H1 (cell line): ENCODE data around the gene DDX59. TPM values are rescaled to one million over a fixed set of nuclear protein-coding genes. Genes with fewer than 3 reads are reported as not detected.

Experiments used
- CTCF ChIA-PET: fragments of 300-600 bp; sonication (Branson Sonifier 250); formaldehyde crosslinking; loops from one replicate; lab custom pipeline; 2021; ENCODE audit not compliant: partially characterized antibody; lab: Charles Lee
- POLR2A ChIA-PET: fragments of 300-600 bp; sonication (Branson Sonifier 250); formaldehyde crosslinking; loops from one replicate; lab custom pipeline; 2021; ENCODE audit warnings: inconsistent platforms; ENCODE audit not compliant: partially characterized antibody; lab: Charles Lee
- DNase-seq, 2 experiments: peaks; one replicate each; pipeline versions ENCODE4 v3.0.0 to v3.0.0-alpha.2; 2010 to 2022; ENCODE audit warnings: low spot score in 2 of 2, low read depth in 1 of 2, mixed read lengths in 1 of 2
- FAIRE-seq: peaks from 2 replicates; lab custom pipeline; 2011; peaks lifted over from hg19 to GRCh38; lab: Jason Lieb, UNC
- H2AFZ ChIP-seq: 2 replicates; pipeline ENCODE4 v1.8.1; 2012; ENCODE audit warnings: low read length, inconsistent platforms
- H2AK5ac ChIP-seq: 2 replicates; pipeline ENCODE4 v1.6.1; 2013; ENCODE audit warnings: low read depth, low read length
- H2BK120ac ChIP-seq: replicated peaks from 2 replicates; pipeline ENCODE3; 2013; ENCODE audit warnings: low read depth, low read length, inconsistent platforms
- H2BK12ac ChIP-seq: 2 replicates; pipeline ENCODE4 v1.6.1; 2013; ENCODE audit warnings: low read depth, low read length
- H2BK15ac ChIP-seq: 2 replicates; pipeline ENCODE4 v1.6.1; 2013; ENCODE audit warnings: low read length
- H2BK20ac ChIP-seq: 2 replicates; pipeline ENCODE4 v1.6.1; 2013; ENCODE audit warnings: low read length
- H2BK5ac ChIP-seq: 2 replicates; pipeline ENCODE4 v1.6.1; 2013; ENCODE audit warnings: low read depth, low read length
- H3K14ac ChIP-seq: 2 replicates; pipeline ENCODE4 v1.6.1; 2013; ENCODE audit warnings: inconsistent platforms; ENCODE audit not compliant: insufficient read length
- H3K18ac ChIP-seq: 2 replicates; pipeline ENCODE4 v1.6.1; 2013; ENCODE audit warnings: low read length; ENCODE audit errors: extremely low read depth
- H3K23ac ChIP-seq: 2 replicates; pipeline ENCODE4 v1.6.1; 2013; ENCODE audit warnings: inconsistent platforms; ENCODE audit not compliant: insufficient read length
- H3K23me2 ChIP-seq: 2 replicates; pipeline ENCODE4 v1.6.1; 2013; ENCODE audit warnings: low read depth, low read length
- H3K27ac ChIP-seq: 2 replicates; pipeline ENCODE4 v1.6.1; 2011; ENCODE audit warnings: low read depth, low read length, inconsistent platforms
- H3K27me3 ChIP-seq, 4 experiments: replicated peaks in 1 of 4; 1 replicate in 1 of 4; 2 replicates in 3 of 4; pipeline versions ENCODE4 v1.6.1 to v1.8.1; 2011 to 2013; ENCODE audit warnings: low read length in 3 of 4, mild to moderate bottlenecking in 3 of 4, inconsistent platforms in 2 of 4, mixed read lengths in 2 of 4, moderate library complexity in 1 of 4; ENCODE audit not compliant: control insufficient read depth in 3 of 4, insufficient read depth in 3 of 4; ENCODE audit errors: extremely low read depth in 1 of 4
- H3K36me3 ChIP-seq, 4 experiments: 2 replicates each; pipeline versions ENCODE4 v1.6.1 to v1.8.1; 2011 to 2013; ENCODE audit warnings: mild to moderate bottlenecking in 4 of 4, low read length in 3 of 4, moderate library complexity in 2 of 4, control low read depth in 1 of 4, inconsistent platforms in 1 of 4; ENCODE audit not compliant: insufficient read depth in 4 of 4, control insufficient read depth in 2 of 4
- H3K4ac ChIP-seq: replicated peaks from 2 replicates; pipeline ENCODE3; 2013; ENCODE audit warnings: low read length, low read depth, mixed read lengths, inconsistent platforms; ENCODE audit not compliant: insufficient read length
- H3K4me1 ChIP-seq, 4 experiments: replicated peaks in 1 of 4; 1 replicate in 1 of 4; 2 replicates in 3 of 4; pipeline versions ENCODE4 v1.6.1 to v1.8.1; 2011 to 2013; ENCODE audit warnings: low read length in 3 of 4, inconsistent platforms in 2 of 4, mixed read lengths in 1 of 4; ENCODE audit not compliant: insufficient read depth in 4 of 4, control insufficient read depth in 3 of 4
- H3K4me2 ChIP-seq, 2 experiments: 2 replicates each; pipeline versions ENCODE4 v1.6.1 to v1.8.1; 2011 to 2013; ENCODE audit warnings: low read depth in 2 of 2, low read length in 2 of 2, control low read depth in 1 of 2, inconsistent platforms in 1 of 2, mild to moderate bottlenecking in 1 of 2; ENCODE audit not compliant: insufficient read depth in 1 of 2
- H3K4me3 ChIP-seq, 4 experiments: fragments of 200-600, 300-600 bp in 1 of 4; sonication (generic), shearing (Covaris generic), sonication (Bioruptor Twin) in 1 of 4; 2 replicates each; pipeline versions ENCODE4 v1.5.1 to v1.8.1; 2011 to 2016; ENCODE audit warnings: low read length in 4 of 4, low read depth in 3 of 4, control low read depth in 2 of 4, inconsistent platforms in 2 of 4, mild to moderate bottlenecking in 2 of 4, mixed read lengths in 1 of 4, moderate library complexity in 1 of 4; ENCODE audit not compliant: insufficient read depth in 2 of 4; ENCODE audit errors: extremely low read depth in 1 of 4
- H3K56ac ChIP-seq: replicated peaks from 2 replicates; pipeline ENCODE3; 2013; ENCODE audit warnings: low read depth, mild to moderate bottlenecking, mixed read lengths, low read length, inconsistent platforms; ENCODE audit not compliant: insufficient read length
- H3K79me1 ChIP-seq: 2 replicates; pipeline ENCODE4 v1.6.1; 2013; ENCODE audit warnings: low read depth, low read length, control low read depth
- H3K79me2 ChIP-seq, 2 experiments: 2 replicates each; pipeline versions ENCODE4 v1.6.1 to v1.8.1; 2012 to 2013; ENCODE audit warnings: low read length in 2 of 2, mild to moderate bottlenecking in 2 of 2, inconsistent platforms in 1 of 2; ENCODE audit not compliant: insufficient read depth in 2 of 2, control insufficient read depth in 1 of 2
- H3K9ac ChIP-seq, 4 experiments: replicated peaks in 1 of 4; 1 replicate in 1 of 4; 2 replicates in 3 of 4; pipeline versions ENCODE4 v1.6.1 to v1.8.1; 2011 to 2013; ENCODE audit warnings: low read depth in 3 of 4, low read length in 3 of 4, control low read depth in 2 of 4, mild to moderate bottlenecking in 2 of 4, moderate library complexity in 2 of 4, inconsistent platforms in 1 of 4; ENCODE audit errors: extremely low read depth in 1 of 4
- H3K9me3 ChIP-seq, 2 experiments: 2 replicates each; pipeline versions ENCODE4 v1.6.1 to v1.8.1; 2012 to 2013; ENCODE audit warnings: mild to moderate bottlenecking in 2 of 2, moderate library complexity in 2 of 2, control low read depth in 1 of 2, inconsistent platforms in 1 of 2, low read depth in 1 of 2, low read length in 1 of 2, mixed read lengths in 1 of 2; ENCODE audit not compliant: insufficient read depth in 2 of 2
- H4K20me1 ChIP-seq, 2 experiments: replicated peaks in 1 of 2; 2 replicates each; pipeline versions ENCODE3 to v1.8.1; 2011 to 2013; ENCODE audit warnings: inconsistent platforms in 2 of 2, low read length in 2 of 2, mild to moderate bottlenecking in 1 of 2; ENCODE audit not compliant: insufficient read depth in 2 of 2, control insufficient read depth in 1 of 2
- H4K5ac ChIP-seq: 2 replicates; pipeline ENCODE4 v1.6.1; 2013; ENCODE audit warnings: low read length, low read depth, mixed read lengths, inconsistent platforms; ENCODE audit not compliant: insufficient read length
- H4K8ac ChIP-seq: 2 replicates; pipeline ENCODE4 v1.8.0; 2013; ENCODE audit warnings: mild to moderate bottlenecking, moderate library complexity, low read length, inconsistent platforms; ENCODE audit not compliant: insufficient read depth; ENCODE audit errors: extremely low read depth
- H4K91ac ChIP-seq: replicated peaks from 2 replicates; pipeline ENCODE3; 2013; ENCODE audit warnings: low read length, mixed read lengths, inconsistent platforms; ENCODE audit not compliant: insufficient read length
- POLR2A ChIP-seq, 2 experiments: IDR thresholded peaks; 1 replicate in 1 of 2; 2 replicates in 1 of 2; pipeline ENCODE4 v1.6.1; 2011; ENCODE audit warnings: low read depth in 2 of 2, low read length in 2 of 2, mild to moderate bottlenecking in 2 of 2; ENCODE audit errors: control extremely low read depth in 1 of 2
- WGBS, 2 experiments: shearing (Covaris generic) in 1 of 2; methylation state at CpG; one replicate each; pipeline versions ENCODE4 v1.1.6 to v1.1.7; 2013 to 2015; ENCODE audit warnings: low lambda C conversion rate in 2 of 2, mixed read lengths in 2 of 2, inconsistent platforms in 1 of 2, low coverage in 1 of 2, missing lambda C conversion rate in 1 of 2; ENCODE audit not compliant: insufficient replicate concordance in 2 of 2, insufficient coverage in 1 of 2, insufficient read length in 1 of 2; ENCODE audit errors: extremely low coverage in 1 of 2, missing lambda C conversion rate in 1 of 2; 5-methylcytosine and 5-hydroxymethylcytosine counted together
- polyA plus RNA-seq, 7 experiments: library from polyadenylated mRNA; depleted of rRNA in 3 of 7; stranded (reverse) in 5 of 7; unstranded in 2 of 7; fragments of >200 nt in 5 of 7; fragments of 200-250 nt in 2 of 7; gene quantifications; 1 replicate in 5 of 7; 2 replicates in 1 of 7; 4 replicates in 1 of 7; pipeline versions ENCODE4 v1.2.1 to v1.2.3, GENCODE V29; 2011 to 2013; ENCODE audit warnings: missing spikeins in 2 of 7, mixed read lengths in 2 of 7
- total RNA-seq: library from RNA; stranded (reverse); fragmentation: NEBNext Ultra II Directional; extraction: Animal tissue kit (Norgen Biotek cat#: 25700); gene quantifications from 2 replicates; pipeline ENCODE4 v1.2.1, GENCODE V29; 2021

DDX59 gene
- total and polyA plus RNA-seq, 2 of the 8 experiments (the other 6 are each of a cell fraction or from before 2014, with no cell fraction given) = 8.3 to 19.4 TPM

DNA sequence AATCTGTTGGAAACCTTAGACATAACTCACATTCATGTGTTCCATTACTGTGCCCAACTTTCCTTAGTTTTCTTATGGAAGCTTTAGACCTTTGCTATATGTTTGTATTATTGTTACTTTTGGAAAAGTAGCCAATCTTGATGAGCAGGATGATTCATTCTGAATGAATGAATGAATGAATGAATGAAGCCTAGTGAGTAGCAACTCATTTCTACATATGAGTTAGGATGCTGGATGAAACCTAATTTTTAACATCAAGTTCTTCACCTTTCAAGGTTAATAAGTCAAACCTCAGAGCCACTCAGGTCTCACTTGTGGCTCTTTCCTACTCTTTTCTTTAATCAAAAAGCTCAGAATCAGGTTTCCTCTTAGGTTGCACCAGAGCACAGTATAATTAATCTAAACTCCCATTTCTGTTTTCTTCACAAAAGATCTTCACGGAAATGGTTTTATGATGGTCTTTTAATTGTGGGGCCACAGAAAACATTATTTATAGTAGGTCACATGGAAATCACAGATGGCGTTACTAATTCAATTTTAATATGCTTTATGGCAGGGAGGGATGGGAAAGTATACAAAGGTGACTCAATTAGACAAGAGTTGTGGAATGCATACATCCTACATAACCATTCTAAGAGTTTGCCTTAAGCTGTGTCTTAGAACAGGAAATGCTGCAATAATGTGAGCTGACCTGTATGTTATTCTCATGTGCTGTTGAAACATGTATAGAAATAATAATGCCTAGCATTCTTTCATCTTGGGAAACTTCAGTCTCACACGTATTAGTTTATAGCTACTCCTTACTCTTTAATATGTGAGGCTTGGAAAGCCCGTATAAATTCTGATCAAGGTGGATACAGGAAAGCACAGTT is 4.5 kb upstream of the DDX59 start:
- POLR2A ChIA-PET = interaction anchor here (0.6 to 0.8 kb wide), 2 partner anchors 33 to 151 kb away, joined by 3 read pairs; no protein-coding TSS in a partner anchor
- H3K56ac ChIP-seq = no peak overlapping the region
- no peak for TF ChIP-seq POLR2A (IDR thresholded peaks at IDR 0.05; ENCODE audit: control extremely low read depth in 1 of 2, low read depth in 2 of 2, low read length in 2 of 2)

More for the DNA sequence above, 4.5 kb upstream of the DDX59 start:
- no peak overlapping the region for H3K27ac ChIP-seq
- H2BK12ac ChIP-seq = no peak overlapping the region
- no peak overlapping the region for H2BK120ac ChIP-seq
- no peak overlapping the region for H4K91ac ChIP-seq
- H3K14ac ChIP-seq = no peak overlapping the region
- no peaks in the 10 kb centered on the region for H3K79me2 ChIP-seq
- H3K27me3 ChIP-seq = no peaks in the 10 kb centered on the region
- no peak overlapping the region for H3K4me2 ChIP-seq
- H3K4ac ChIP-seq = no peak overlapping the region
- no peak overlapping the region for H2BK15ac ChIP-seq
- H3K9me3 ChIP-seq = no peaks in the 10 kb centered on the region
- H2AFZ ChIP-seq = no peak overlapping the region
- WGBS, 2 experiments = 81% methylated on average over 4 of the region's 4 CpGs; no CpG with 5 or more reads in 1 of the 2 experiments
- H3K23ac ChIP-seq = no peak overlapping the region
- H3K79me1 ChIP-seq = no peaks in the 10 kb centered on the region
- H3K4me3 ChIP-seq = no peak overlapping the region
- H3K36me3 ChIP-seq = no peaks in the 10 kb centered on the region
- H4K8ac ChIP-seq = no peak overlapping the region
- no peaks in the 10 kb centered on the region; a peak in 1 of 7 replicates for H3K4me1 ChIP-seq
- no peak overlapping the region for H2BK5ac ChIP-seq
- H2AK5ac ChIP-seq = no peak overlapping the region
- peaks cover 3% of the 10 kb centered on the region; the same call in 1 of the 2 replicates for H3K23me2 ChIP-seq
- FAIRE-seq (no peak), DNase-seq (no peak)
- CTCF ChIA-PET = interaction anchor here (0.5 kb wide), 1 partner anchor 1035 kb away, joined by 3 read pairs; no protein-coding TSS in a partner anchor
- H2BK20ac ChIP-seq = no peak overlapping the region
- H4K5ac ChIP-seq = no peak overlapping the region
- no peak overlapping the region for H3K9ac ChIP-seq
- no peaks in the 10 kb centered on the region for H4K20me1 ChIP-seq
- no peak overlapping the region for H3K18ac ChIP-seq
